ENCODE results near the gene SLC15A2.

The SLC15A2 gene

DNA sequence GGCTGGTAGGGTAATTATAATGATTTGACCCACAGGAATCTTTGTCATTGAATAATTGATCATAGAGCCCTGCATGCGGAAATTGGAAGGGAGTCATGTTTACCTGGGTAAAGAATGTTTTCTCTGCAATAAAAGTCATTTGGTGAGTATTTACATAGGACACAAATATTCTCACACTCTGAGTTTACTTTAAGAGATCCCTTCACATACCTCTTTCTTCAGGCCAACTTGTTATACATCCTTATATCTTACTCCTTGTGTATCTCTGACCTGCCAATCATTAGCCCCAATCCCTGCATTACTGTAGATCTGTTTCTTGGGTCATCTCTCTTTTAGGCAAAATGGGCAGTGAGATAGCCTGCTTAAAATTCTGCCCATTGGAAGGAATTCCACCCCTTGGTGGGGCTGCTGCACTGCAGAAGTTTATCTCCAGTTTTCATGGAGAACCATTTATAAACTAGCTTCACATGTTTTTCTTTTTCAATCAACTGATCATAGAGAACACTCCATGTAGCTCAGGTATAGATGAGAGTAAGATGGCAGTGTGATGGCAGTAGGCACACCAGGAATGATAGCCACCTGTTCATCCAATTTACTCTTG, 81.6 kb downstream of the SLC15A2 start:
- TF ChIP-seq, protein P1, sequence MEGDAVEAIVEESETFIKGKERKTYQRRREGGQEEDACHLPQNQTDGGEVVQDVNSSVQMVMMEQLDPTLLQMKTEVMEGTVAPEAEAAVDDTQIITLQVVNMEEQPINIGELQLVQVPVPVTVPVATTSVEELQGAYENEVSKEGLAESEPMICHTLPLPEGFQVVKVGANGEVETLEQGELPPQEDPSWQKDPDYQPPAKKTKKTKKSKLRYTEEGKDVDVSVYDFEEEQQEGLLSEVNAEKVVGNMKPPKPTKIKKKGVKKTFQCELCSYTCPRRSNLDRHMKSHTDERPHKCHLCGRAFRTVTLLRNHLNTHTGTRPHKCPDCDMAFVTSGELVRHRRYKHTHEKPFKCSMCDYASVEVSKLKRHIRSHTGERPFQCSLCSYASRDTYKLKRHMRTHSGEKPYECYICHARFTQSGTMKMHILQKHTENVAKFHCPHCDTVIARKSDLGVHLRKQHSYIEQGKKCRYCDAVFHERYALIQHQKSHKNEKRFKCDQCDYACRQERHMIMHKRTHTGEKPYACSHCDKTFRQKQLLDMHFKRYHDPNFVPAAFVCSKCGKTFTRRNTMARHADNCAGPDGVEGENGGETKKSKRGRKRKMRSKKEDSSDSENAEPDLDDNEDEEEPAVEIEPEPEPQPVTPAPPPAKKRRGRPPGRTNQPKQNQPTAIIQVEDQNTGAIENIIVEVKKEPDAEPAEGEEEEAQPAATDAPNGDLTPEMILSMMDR (IDR thresholded peaks at IDR 0.05; ENCODE audit: low read depth, low read length): no peak
- no peak for DNase-seq (ENCODE audit: low read depth, low spot score)
- no peak overlapping the region for H3K4me3 ChIP-seq (ENCODE audit: low read depth, low read length)
- in situ Hi-C loops (cut with HindIII; ENCODE audit: low sequenced_read_pairs): no loop called here

DNA sequence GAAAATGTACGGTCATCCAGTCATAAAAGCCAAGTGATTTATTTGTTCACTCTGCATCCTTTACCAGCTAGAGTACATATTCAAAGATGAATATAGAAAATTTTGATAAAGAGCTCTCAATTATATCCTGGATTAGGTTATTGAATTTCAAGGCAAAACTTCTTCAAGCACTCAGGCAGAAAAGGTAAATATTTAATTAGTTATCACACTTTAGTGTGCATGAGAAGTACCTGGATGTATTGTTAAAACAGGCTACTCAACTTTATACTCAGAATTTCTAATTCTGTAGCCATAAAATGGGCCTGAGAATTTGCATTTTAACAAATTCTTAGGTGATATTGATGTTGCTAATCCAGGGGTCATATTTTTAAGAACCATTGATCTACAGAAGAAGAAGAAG, 82.5 kb downstream of the SLC15A2 start:
- in situ Hi-C loops (cut with HindIII; ENCODE audit: low sequenced_read_pairs): no loop called here
- no peak for DNase-seq (ENCODE audit: low read depth, low spot score)
- H3K4me3 ChIP-seq (ENCODE audit: low read depth, low read length): no peak overlapping the region
- TF ChIP-seq, protein P1 (IDR thresholded peaks at IDR 0.05; ENCODE audit: low read depth, low read length): no peak

DNA sequence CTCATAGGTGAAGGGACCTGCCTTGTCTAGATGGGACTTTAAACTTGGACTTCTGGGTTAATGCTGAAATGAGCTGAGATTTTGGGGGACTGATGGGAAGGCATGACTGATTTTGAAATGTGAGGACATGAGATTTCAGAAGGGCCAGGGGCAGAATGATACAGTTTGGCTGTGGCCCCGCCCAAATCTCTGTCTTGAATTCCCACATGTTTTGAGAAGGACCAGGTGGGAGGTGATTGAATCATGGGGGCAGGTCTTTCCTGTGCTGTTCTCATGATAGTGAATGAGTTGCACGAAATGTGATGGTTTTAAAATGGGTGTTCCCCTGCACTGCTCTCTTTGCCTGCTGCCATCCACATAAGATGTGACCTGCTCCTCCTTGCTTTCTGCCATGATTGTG, 85.0 kb downstream of the SLC15A2 start:
- H3K4me3 ChIP-seq (ENCODE audit: low read depth, low read length): no peak overlapping the region
- DNase-seq (ENCODE audit: low read depth, low spot score): no peak
- TF ChIP-seq, protein P1 (IDR thresholded peaks at IDR 0.05; ENCODE audit: low read depth, low read length): no peak
- in situ Hi-C loops (cut with HindIII; ENCODE audit: low sequenced_read_pairs): no loop called here

DNA sequence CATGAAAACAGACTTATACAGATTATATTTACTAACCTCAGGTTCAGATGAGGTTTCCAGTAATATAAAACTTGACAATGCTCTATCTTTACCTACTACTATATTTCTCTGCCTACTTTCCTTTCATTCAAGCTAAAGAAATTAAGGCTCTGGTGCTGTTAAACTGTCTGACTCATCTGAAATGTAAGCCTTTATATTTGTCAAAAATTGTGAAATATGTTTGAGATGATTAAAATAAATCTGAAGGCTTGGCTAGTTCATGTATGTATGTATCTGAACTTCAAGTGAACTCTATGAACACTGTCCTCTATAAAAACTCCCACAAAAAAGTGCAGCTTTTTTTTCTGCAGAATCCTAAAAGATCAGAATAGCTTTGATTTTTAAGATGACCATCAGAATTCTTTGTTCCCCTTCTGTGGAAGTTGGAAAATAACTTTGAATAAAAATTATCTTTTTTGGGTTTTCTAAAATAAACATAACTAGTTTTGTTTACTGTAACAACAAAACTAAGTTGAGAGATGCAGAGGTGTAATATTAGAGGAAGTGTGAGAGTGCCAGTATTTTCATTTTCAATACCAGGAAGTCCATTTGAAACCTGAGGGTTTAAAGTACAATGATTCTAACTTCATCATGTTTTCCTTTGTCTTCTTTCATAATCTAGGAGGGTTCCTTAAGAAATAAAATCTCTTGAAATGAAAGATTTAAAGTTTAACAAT, 85.7 kb downstream of the SLC15A2 start:
- no peak for DNase-seq (ENCODE audit: low read depth, low spot score)
- TF ChIP-seq, protein P1 (IDR thresholded peaks at IDR 0.05; ENCODE audit: low read depth, low read length): no peak
- in situ Hi-C loops (cut with HindIII; ENCODE audit: low sequenced_read_pairs): no loop called here
- H3K4me3 ChIP-seq (ENCODE audit: low read depth, low read length): no peak overlapping the region

DNA sequence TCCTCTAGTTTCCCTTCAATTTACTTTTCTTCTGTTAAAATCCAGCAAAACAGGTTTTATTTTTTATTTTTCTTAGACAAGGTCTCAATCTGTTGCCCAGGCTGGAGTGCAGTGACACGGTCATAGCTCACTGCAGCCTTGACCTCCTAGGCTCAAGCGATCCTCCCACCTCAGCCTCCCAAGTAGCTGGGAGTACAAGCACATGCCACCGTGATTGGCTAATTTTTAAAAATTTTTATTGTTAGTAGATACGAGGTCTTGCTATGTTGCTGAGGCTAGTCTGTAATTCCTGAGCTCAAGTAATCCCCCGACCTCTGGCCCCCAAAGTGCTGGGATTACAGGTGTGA, 86.2 kb downstream of the SLC15A2 start:
- H3K4me3 ChIP-seq (ENCODE audit: low read depth, low read length): no peak overlapping the region
- in situ Hi-C loops (cut with HindIII; ENCODE audit: low sequenced_read_pairs): no loop called here
- TF ChIP-seq, protein P1 (IDR thresholded peaks at IDR 0.05; ENCODE audit: low read depth, low read length): no peak
- DNase-seq (ENCODE audit: low read depth, low spot score): no peak

DNA sequence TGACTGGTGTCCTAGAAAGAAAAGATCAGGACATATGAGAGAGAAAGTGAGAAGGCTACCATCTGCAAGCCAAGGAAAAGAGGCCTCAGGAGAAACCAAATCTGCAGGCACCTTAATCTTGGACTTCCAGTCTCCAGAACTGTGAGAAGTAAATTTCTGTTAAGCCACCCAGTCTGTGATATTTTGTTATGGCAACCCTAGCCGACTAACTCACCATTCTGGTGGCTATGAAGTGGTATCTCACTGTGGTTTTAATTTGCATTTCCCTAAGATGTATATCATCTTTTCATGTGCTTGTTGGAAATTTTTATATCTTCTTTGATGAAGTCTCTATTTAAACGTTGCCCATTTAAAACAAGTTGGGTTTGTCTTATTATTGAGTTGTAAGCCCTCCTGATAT, 87.3 kb downstream of the SLC15A2 start:
- TF ChIP-seq, protein P1 (IDR thresholded peaks at IDR 0.05; ENCODE audit: low read depth, low read length): no peak
- DNase-seq (ENCODE audit: low read depth, low spot score): no peak
- in situ Hi-C loops (cut with HindIII; ENCODE audit: low sequenced_read_pairs): no loop called here
- no peak overlapping the region for H3K4me3 ChIP-seq (ENCODE audit: low read depth, low read length)
